Activated CD8-positive, alpha-beta memory T cell treated with anti-CD3 and anti-CD28 coated beads, Interleukin-2, amount 10 ng/mL, durations not matched to agents 7 days and 5 days (primary cell): ENCODE measurements around the gene SGTB. TPM values are rescaled to one million over a fixed set of nuclear protein-coding genes. Genes with fewer than 3 reads are reported as not detected.
"Not testable (repeated sequence)": the region's sequence is repeated elsewhere in the genome, so short reads cannot be mapped to it uniquely, and the experiment has no call there.

Experiments
- ATAC-seq: fragments of 150-1000 bp; cut with Tn5 transposase; one replicate; pipeline ENCODE4 v1.10.0; 2021; ENCODE audit warnings: moderate library complexity
- CTCF ChIA-PET: fragments of 350-600 bp; sonication (Branson Sonifier 250); formaldehyde crosslinking; loops from one replicate; lab custom pipeline; 2021; ENCODE audit warnings: antibody characterized with exemption; lab: Charles Lee
- DNase-seq: peaks from one replicate; pipeline ENCODE4 v3.0.0-alpha.2; 2020
- H3K27ac Mint-ChIP-seq: one replicate; pipeline ENCODE4 v1.8.0; 2021; ENCODE audit warnings: mild to moderate bottlenecking, mixed read lengths
- H3K27me3 Mint-ChIP-seq: one replicate; pipeline ENCODE4 v1.8.0; 2021; ENCODE audit warnings: mixed read lengths
- H3K36me3 Mint-ChIP-seq: one replicate; pipeline ENCODE4 v1.8.0; 2021; ENCODE audit warnings: mild to moderate bottlenecking, mixed read lengths
- H3K4me1 Mint-ChIP-seq: one replicate; pipeline ENCODE4 v1.8.0; 2021; ENCODE audit warnings: mixed read lengths
- H3K4me3 Mint-ChIP-seq: one replicate; pipeline ENCODE4 v1.8.0; 2021; ENCODE audit warnings: mild to moderate bottlenecking, moderate library complexity, mixed read lengths
- H3K9me3 Mint-ChIP-seq: one replicate; pipeline ENCODE4 v1.8.0; 2022; ENCODE audit warnings: low read depth, mixed read lengths
- total RNA-seq, 2 experiments: library from RNA; stranded (reverse); gene quantifications; one replicate each; pipeline ENCODE4 v1.2.3, GENCODE V29; 2021

The SGTB gene
- total RNA-seq, 2 experiments from 2014 or later = 12.5 to 14.0 TPM

DNA sequence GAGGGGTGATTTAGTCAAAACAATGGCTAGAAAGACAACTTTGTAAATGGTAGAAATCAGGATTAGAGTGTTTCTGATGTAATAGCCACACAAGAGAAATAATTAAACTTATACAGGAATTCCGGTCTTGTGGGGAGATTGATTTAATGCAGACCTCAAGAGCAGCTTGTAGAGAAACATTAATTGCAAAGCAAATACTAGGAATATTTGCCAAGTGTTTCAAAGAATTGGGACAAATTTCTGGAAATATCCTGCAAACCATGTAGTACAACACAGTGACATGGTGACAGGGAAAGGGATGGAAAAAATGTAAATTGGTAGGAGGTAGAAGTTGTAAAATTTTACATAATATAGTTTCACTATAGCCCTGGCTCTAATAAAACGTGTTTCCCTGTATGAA is 29.0 kb upstream of the SGTB start:
- no peak overlapping the region for H3K27ac Mint-ChIP-seq
- H3K27me3 Mint-ChIP-seq = no peaks in the 10 kb centered on the region
- H3K4me3 Mint-ChIP-seq = no peak overlapping the region
- DNase-seq (no peak), ATAC-seq (no peak)
- no peaks in the 10 kb centered on the region for H3K4me1 Mint-ChIP-seq
- peaks cover 7% of the 10 kb centered on the region for H3K36me3 Mint-ChIP-seq
- CTCF ChIA-PET = no interaction called here
- H3K9me3 Mint-ChIP-seq = no peaks in the 10 kb centered on the region

DNA sequence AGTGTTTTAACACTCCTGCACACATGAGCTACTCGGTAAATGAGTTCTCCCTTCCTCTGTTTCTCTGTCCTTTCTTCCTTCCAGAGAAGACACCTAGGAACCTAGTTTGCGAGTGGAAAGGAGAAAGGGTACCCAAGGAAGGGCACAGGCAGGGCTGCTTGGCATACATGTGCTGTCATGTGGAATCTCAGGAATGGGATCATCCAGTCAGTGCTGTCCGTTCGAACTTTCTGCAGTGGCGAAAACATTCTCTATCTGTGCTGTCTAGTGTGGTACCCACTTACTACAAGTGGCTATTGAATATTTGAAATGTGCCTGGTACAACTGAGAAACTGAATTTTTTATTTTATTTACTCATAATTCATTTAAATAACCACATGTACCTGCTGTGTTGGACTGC is 28.0 kb upstream of the SGTB start:
- Mint-ChIP-seq H3K27me3 (no peaks in the 10 kb centered on the region), H3K36me3 (peaks cover 9% of the 10 kb centered on the region), H3K27ac (no peak overlapping the region), H3K4me1 (no peaks in the 10 kb centered on the region), H3K4me3 (no peak overlapping the region), H3K9me3 (no peaks in the 10 kb centered on the region)
- CTCF ChIA-PET = no interaction called here
- no peak for ATAC-seq
- no peak for DNase-seq

DNA sequence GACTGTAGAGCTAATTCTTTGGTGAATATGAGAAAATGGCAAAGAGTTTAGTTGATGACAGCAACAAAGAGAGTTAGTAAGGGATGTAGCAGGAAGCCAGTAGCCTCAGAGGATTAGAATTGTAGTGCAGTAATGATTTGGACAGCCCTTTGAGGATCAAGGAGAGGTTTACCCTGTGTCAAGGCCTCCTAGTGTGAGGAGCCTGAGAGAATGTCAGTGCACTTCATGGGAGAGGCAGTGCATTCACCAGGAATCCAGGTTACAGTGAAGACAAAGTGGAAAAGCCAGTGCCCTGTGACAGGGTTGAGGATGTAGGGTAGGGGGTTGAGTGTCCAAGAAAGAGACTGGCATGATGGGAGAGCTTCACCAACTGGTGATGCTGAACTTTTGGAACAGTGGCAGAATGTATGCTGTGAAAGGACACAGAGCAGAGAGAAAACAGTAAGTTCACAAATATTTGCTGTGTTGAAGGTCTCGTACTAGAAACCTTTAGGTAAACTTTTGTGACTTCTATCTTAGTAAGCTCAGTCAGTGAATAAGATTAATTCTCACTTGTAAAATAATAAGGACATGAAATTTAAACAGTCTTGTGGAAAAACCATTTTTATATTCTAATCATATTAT is 27.4 kb upstream of the SGTB start:
- CTCF ChIA-PET = no interaction called here
- no peaks in the 10 kb centered on the region for H3K27me3 Mint-ChIP-seq
- no peaks in the 10 kb centered on the region for H3K4me1 Mint-ChIP-seq
- H3K27ac Mint-ChIP-seq = no peak overlapping the region
- no peak overlapping the region for H3K4me3 Mint-ChIP-seq
- DNase-seq = no peak
- H3K9me3 Mint-ChIP-seq = no peaks in the 10 kb centered on the region
- peaks cover 9% of the 10 kb centered on the region for H3K36me3 Mint-ChIP-seq
- ATAC-seq = no peak

- peaks cover 13% of the 10 kb centered on the region for H3K4me1 Mint-ChIP-seq
- ATAC-seq = peak; percentile 90
- H3K4me3 Mint-ChIP-seq = no peak overlapping the region
- no peaks in the 10 kb centered on the region for H3K27me3 Mint-ChIP-seq
- DNase-seq = peak; percentile 47
- H3K36me3 Mint-ChIP-seq = peaks cover 11% of the 10 kb centered on the region
- H3K27ac Mint-ChIP-seq = no peak overlapping the region
- H3K9me3 Mint-ChIP-seq = no peaks in the 10 kb centered on the region
- CTCF ChIA-PET = interaction anchor here (0.6 to 1.9 kb wide), 4 partner anchors 14 to 184 kb away, joined by 3 to 4 read pairs (median 4); partner anchors contain the start of gene ERBIN
These were observed 20.8 kb upstream of the SGTB start for GRCh38 chr5:65742565-65743231.

GRCh38 chr5:65739162-65739561 is 17.3 kb upstream of the SGTB start:
- CTCF ChIA-PET = no interaction called here
- ATAC-seq = no peak
- peaks cover 18% of the 10 kb centered on the region for H3K4me1 Mint-ChIP-seq

DNA sequence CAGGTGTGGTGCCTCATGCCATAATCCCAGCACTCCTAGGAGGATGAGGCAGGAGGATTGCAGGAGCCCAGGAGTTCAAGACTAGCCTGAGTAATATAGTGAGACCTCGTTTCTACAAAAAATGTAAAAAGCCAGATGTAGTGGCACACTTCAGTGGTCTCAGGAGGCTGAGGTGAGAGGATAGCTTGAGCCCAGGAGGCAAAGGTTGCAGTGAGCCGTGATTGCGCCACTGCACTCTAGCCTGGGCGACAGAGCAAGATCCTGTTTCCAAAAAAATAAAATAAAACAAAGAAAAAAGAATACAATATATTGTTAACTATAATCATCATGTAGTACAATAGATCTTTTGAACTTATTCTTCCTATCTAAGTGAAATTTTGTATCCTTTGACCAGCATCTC is 16.4 kb upstream of the SGTB start:
- Mint-ChIP-seq H3K36me3 (peaks cover 7% of the 10 kb centered on the region), H3K9me3 (no peaks in the 10 kb centered on the region), H3K4me1 (peaks cover 18% of the 10 kb centered on the region), H3K27me3 (no peaks in the 10 kb centered on the region), H3K4me3 (no peak overlapping the region), H3K27ac (no peak overlapping the region)
- CTCF ChIA-PET = no interaction called here
- no peak for ATAC-seq
- no peak for DNase-seq

More at GRCh38 chr5:65739162-65739561, 17.3 kb upstream of the SGTB start:
- Mint-ChIP-seq H3K27me3 (no peaks in the 10 kb centered on the region), H3K36me3 (peaks cover 7% of the 10 kb centered on the region), H3K4me3 (no peak overlapping the region), H3K27ac (no peak overlapping the region), H3K9me3 (no peaks in the 10 kb centered on the region)
- no peak for DNase-seq

GRCh38 chr5:65737842-65738241 is 15.9 kb upstream of the SGTB start:
- ATAC-seq (no peak), DNase-seq (no peak)
- Mint-ChIP-seq H3K36me3 (peaks cover 7% of the 10 kb centered on the region), H3K4me1 (peaks cover 16% of the 10 kb centered on the region), H3K4me3 (no peak overlapping the region), H3K9me3 (no peaks in the 10 kb centered on the region), H3K27ac (no peak overlapping the region), H3K27me3 (no peaks in the 10 kb centered on the region)
- CTCF ChIA-PET = no interaction called here

GRCh38 chr5:65736011-65736410 is 14.1 kb upstream of the SGTB start:
- H3K36me3 Mint-ChIP-seq = peaks cover 7% of the 10 kb centered on the region
- no peaks in the 10 kb centered on the region for H3K27me3 Mint-ChIP-seq
- ATAC-seq = no peak
- DNase-seq = no peak
- no peaks in the 10 kb centered on the region for H3K9me3 Mint-ChIP-seq
- CTCF ChIA-PET = no interaction called here
- no peak overlapping the region for H3K27ac Mint-ChIP-seq
- H3K4me3 Mint-ChIP-seq = no peak overlapping the region
- H3K4me1 Mint-ChIP-seq = peaks cover 10% of the 10 kb centered on the region

DNA sequence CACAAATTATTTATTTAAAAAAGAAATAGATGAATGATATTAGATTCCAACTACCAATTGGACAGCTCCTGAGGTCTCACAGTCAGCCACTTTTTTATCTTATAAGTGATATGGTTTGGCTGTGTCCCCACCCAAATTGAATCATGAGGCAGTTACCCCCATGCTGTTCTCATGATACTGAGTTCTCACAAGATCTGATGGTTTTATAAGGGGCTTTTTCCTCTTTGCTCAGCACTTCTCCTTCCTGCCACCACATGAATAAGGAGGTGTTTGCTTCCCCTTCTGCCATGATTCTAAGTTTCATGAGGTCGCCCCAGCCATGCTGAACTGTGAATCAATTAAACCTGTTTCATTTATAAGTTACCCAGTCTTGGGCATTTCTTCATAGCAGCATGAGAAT is 13.0 kb upstream of the SGTB start:
- ATAC-seq = no peak
- DNase-seq = no peak
- Mint-ChIP-seq H3K4me1 (peaks cover 5% of the 10 kb centered on the region), H3K27me3 (no peaks in the 10 kb centered on the region), H3K36me3 (peaks cover 10% of the 10 kb centered on the region), H3K27ac (no peak overlapping the region), H3K9me3 (no peaks in the 10 kb centered on the region), H3K4me3 (no peak overlapping the region)
- CTCF ChIA-PET = no interaction called here

- H3K4me3 Mint-ChIP-seq, ATAC-seq, H3K27me3 Mint-ChIP-seq, H3K36me3 Mint-ChIP-seq, H3K9me3 Mint-ChIP-seq, H3K27ac Mint-ChIP-seq, H3K4me1 Mint-ChIP-seq, DNase-seq, CTCF ChIA-PET: not testable (repeated sequence)
These were observed 12.4 kb upstream of the SGTB start for GRCh38 chr5:65734196-65734775.

DNA sequence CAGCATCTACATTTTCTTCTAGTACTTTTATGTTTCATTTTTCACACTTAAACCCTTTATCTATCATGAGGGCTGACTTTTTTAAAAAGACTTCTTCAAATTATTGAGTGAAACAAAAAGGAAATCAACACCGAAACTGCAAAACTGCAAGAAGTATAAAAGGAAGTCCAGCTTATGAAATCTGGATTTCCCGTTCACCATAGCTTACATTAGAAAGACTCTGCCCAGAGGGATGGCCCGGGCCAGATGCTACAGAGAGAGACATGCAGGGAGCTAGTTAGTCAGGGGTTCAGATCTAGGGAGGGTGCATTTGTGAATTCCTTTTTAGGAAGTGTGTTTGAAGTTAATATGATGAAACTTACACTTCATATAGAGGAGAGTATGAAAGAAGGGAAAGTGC is 10.1 kb upstream of the SGTB start:
- CTCF ChIA-PET = interaction anchor here (0.6 kb wide), 1 partner anchor 1503 kb away, joined by 4 read pairs; no protein-coding TSS in a partner anchor
- H3K9me3 Mint-ChIP-seq = not testable (repeated sequence)

GRCh38 chr5:65730910-65731309 is 9.0 kb upstream of the SGTB start:
- Mint-ChIP-seq H3K9me3 (no peaks in the 10 kb centered on the region), H3K27ac (no peak overlapping the region), H3K27me3 (no peaks in the 10 kb centered on the region), H3K36me3 (peaks cover 4% of the 10 kb centered on the region), H3K4me1 (peaks cover 5% of the 10 kb centered on the region), H3K4me3 (no peak overlapping the region)
- DNase-seq (no peak), ATAC-seq (no peak)
- CTCF ChIA-PET = no interaction called here

More for the DNA sequence above, 10.1 kb upstream of the SGTB start:
- DNase-seq, H3K4me3 Mint-ChIP-seq, H3K4me1 Mint-ChIP-seq, H3K36me3 Mint-ChIP-seq, H3K27me3 Mint-ChIP-seq, H3K27ac Mint-ChIP-seq, ATAC-seq: not testable (repeated sequence)

DNA sequence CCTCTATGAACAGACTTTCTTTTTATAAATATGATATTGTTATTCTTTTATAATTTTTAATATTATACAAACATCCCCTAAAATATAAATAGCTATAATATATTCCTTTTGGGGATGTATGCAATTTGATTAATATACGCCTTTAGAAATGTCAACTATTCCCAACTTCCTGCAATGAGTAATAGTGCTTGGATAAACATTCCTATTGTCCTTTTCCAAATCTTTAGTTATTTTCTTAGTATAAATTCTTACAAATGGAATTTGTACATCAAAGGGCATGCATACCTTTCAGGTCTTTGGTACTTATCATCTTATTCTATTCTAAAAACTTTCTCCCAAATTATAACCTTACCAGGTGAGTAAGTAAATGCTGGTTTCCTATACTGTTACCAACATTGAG is 6.3 kb upstream of the SGTB start:
- CTCF ChIA-PET = no interaction called here
- no peak for ATAC-seq
- Mint-ChIP-seq H3K27me3 (no peaks in the 10 kb centered on the region), H3K36me3 (peaks cover 4% of the 10 kb centered on the region), H3K9me3 (no peaks in the 10 kb centered on the region), H3K27ac (no peak overlapping the region), H3K4me1 (peaks cover 8% of the 10 kb centered on the region), H3K4me3 (no peak overlapping the region)
- no peak for DNase-seq
